ENCODE results near the gene OR6C76.

Gene OR6C76

GRCh38 chr12:55469291-55469690 is 43.2 kb downstream of the OR6C76 start:
- DNase-seq (ENCODE audit: low read depth), result no peak

- DNase-seq (ENCODE audit: low read depth), result no peak
These were observed 44.2 kb downstream of the OR6C76 start, which contains the start of gene OR6C70 for GRCh38 chr12:55470088-55470829. Gene OR6C70 (minus strand): TSS chr12:55470138. CDS start chr12:55470138, 0 bp downstream.

DNA sequence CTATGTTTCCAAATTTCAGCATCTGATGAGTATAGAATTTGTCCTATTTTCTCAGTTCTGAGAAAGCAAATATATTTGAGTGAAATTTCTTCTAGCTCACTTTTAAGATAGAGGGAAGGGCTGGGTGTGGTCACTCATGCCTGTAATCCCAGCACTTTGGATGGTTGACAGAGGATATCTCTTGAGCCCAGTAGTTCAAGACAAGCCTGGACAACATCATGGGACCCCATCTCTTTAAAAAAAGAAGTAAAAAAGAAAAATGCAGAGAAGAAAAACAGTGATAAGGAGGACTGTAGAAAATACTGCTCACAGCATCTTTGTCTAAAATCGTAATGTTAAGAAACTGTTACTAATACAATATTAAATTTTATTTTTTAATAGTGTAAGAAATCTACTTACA is 46.2 kb downstream of the OR6C76 start:
- no peak for DNase-seq (ENCODE audit: low read depth)

All from stimulated activated CD8-positive, alpha-beta memory T cell treated with anti-CD3 and anti-CD28 coated beads, Interleukin-12 subunit alpha, Interleukin-12 subunit beta, amount 100 ng/mL, for 1 hour (primary cell).